HG02852 (cell line): ENCODE measurements around the gene KCNQ1.
"Not testable (repeated sequence)": the region's sequence is repeated elsewhere in the genome, so short reads cannot be mapped to it uniquely, and the experiment has no call there.

Experiments used
- ATAC-seq: cut with Tn5 transposase; IDR thresholded peaks from one replicate; pipeline ENCODE4 v1.9.1; 2021; ENCODE audit warnings: mild to moderate bottlenecking, moderate library complexity; ENCODE audit not compliant: unreplicated experiment

Gene KCNQ1

DNA sequence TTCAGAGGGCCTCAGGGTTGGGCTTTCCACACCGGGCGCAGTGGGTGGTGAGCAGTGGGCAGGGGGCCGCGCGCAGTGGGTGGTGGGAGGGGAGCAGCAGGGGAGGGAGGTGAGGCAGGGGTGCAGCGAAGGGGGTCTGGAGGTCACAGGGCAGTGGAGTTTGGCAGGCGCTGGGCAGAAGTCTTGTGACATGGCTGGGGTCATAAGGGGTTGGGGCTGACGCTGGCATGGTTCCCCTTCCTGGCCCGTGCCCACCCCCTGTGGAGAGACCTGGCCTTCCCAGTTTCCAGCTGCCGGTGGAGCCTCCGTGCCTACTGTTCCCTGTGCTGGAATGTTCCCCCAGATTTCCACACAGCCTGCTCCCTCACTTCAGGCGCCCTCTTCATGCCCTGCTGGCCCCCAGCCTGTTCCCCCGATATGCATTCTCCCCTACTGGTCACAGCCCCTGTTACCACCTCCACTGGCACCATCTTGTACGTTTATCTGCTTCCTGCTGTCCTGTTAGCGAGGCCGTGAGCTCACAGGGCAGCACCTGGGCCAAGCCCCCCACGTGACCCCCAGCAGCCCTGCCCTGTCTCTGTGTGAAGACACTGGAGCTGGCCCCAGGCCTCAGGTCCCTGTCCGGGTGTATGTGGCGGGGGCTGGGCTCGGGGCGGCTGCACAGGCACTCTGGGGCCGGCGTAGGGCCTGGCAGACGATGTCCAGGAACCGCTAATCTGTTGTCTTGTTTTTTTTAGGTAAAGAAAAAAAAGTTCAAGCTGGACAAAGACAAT is 143.4 kb downstream of the KCNQ1 start:
- ATAC-seq: no peak

DNA sequence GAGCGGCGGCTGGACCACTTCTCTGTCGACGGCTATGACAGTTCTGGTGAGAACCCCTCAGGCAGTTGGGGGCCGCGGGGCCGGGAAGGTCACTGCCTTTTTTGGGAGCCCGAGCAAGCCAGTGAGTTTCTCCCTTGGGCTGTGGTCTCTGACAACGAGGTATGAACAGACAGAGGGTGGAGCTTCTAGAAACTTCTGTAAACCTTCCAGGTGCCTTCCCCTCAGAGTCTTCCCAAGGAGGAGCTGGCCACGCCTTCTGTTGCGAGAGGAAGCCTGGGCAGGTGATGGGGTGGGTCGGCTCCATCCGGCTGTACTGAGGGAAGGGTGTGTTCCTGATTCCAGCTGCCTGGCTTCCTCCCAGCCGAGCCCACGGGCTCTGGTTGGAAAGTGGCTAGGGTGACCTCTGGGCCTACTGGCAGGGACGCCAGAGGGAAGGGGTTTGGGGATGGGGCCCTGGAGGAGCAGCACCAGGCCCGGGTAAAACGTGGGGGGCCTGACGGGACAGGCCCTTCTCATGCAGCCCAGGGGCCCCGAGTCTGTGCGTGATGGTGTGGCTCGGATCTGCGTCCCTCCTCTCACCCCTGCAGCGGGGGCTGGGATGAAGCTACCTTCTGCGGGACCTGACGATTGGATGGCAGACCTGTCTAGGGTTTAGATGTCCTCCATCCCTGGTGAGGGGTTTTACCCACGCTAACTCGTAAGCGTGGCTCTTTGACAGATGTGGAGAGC is 144.2 kb downstream of the KCNQ1 start:
- no peak for ATAC-seq

DNA sequence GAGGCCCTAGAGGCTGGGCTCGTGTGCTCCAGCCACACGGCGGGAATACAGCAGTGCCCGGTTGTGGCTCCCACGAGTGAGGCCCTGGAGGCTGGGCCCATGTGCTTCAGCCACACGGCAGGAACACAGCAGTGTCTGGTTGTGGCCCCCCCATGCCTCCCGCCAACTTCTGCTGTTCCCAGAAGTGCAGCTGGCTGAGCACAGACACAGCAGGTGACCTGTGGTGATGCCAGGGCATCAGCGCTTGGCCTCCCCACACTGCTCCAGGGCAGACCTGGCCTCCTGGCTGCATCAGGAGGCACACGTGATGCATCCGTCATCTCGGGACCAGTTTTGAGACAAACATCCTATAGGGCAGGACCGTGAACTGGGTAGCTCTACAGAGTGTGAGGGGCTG is 144.7 kb downstream of the KCNQ1 start:
- no peak for ATAC-seq

DNA sequence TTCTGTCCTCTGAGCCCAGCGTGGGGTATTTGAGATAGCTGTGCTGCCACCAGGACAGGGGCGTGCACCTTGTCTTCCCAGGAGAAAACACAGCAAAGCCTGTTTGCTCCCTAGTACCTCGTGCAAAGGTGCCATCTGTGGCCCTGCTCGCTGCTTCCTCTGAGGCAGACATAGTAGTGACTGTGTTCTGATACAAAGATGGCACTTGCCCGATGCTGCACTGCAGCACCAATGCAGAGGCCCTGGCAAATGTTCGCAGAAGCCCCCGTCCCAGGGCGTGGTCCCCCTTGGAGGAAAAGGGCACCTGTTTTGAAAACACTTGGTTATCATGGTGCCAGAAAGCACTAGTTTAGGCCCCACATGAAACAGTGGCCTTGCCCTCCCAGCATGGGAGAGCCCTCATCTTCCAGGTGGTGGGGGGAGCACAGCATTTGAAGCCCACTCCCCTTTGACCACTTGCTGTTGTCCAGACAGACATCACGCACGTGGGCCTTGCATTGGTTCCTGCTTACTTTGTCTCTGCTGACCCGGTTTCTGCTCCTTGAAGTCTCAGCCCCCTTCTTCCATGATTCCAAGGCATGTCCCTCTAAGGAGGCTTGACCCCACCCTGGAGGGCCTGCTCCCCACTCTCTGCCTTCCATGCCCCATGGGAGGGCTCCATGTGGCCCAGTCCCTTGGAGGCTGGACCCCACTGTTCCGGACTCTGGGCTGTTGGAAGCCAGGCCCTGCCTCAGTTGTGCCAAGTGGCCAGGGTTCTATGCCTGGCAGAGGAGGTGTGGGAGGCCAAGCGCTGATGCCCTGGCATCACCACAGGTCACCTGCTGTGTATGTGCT is 145.5 kb downstream of the KCNQ1 start:
- no peak for ATAC-seq

DNA sequence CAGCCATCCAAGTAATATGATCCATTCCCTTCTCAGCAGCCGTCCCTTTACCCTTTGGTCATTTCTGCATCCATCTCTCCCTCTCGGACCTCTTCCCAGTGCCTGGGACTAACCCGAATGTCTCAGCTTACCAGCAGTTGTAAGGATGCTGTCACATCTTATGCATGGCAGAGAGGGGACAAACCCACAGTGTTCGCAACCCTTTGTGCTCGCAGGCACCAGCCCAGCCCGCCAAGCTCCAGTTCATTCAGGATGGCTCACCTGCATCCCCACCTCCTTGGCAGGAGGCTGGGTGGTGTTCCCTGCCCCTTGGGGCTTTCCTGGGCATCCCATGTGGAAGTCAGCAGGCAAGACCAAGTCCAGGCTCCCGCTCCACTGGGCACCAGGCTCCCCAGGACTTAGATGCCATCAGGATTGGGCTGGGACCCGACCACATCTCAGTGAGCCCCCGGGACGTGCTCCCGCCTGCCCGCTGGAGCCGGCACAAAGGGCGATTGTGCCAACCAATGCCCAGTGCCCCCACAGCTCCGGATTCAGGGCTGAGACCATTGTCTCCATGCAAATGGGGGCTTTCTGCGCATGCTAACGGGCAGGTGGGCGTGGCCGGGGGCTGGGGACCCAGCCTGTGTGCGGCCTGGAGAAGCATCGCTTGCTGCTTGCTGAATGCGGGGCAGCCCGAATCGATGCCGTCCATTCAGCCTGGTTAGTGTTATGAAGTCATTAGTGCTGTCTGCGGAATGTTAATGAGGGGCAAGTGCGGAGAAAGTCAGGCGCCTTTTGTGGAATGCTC is 146.4 kb downstream of the KCNQ1 start:
- no peak for ATAC-seq

DNA sequence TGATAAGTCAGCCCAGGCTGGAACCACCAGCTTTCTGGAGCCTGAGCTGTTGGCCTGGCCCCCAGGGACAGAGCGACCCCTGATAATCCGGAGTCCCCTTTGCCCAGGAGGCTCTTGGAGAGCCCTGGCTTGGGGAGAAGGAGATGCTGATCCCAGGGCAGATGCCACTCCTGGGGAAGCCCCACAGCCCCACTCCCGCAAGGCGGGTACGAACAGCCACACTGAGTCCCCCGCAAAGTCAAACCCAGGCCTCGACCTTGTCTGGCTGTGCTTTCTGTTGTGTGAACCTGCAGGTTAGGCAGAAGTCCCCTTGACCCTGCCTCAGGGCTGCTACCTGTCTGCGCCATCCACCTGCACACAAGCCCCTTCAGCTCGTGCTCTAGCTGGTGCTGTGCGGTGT is 147.0 kb downstream of the KCNQ1 start:
- no peak for ATAC-seq

DNA sequence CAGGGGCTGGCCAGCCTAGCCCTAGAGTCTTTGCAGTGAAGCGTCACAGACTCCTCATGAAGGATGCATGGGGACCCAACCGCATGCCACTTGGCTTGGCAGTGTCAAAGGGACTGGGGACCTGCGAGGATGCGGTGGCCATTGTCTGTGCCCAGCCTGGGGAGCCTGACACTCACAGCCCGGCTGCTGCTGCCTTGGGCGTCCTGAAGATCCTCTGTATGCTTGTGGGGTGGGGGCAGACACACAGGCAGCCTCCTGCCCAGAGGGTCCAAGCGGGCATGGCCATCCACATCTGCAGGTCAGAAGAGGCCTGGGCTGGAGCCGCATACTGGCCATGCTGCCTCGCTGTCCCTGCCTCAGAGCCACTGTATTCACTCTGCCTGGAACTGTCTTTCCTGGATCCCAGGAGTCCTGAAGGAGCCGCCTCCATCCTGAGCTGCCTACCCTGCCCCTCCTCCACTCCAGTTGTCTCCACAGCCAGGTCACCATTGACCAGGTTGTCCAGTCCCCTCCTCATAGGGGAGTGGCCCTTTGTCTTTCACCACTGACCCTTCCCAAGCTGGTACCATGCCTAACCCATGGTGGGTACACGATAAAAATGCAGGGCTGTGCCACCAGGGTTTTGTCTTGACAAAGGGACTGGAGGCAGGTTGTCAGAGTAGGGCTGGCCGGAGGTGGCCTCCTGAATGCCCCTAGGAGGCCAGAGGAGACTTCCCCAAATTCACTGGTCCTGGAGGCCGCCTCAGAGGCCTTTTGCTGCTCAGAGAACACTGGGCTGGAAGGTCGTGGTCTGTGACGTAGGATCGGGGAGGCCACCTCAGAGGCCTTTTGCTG is 148.0 kb downstream of the KCNQ1 start:
- ATAC-seq: no peak

DNA sequence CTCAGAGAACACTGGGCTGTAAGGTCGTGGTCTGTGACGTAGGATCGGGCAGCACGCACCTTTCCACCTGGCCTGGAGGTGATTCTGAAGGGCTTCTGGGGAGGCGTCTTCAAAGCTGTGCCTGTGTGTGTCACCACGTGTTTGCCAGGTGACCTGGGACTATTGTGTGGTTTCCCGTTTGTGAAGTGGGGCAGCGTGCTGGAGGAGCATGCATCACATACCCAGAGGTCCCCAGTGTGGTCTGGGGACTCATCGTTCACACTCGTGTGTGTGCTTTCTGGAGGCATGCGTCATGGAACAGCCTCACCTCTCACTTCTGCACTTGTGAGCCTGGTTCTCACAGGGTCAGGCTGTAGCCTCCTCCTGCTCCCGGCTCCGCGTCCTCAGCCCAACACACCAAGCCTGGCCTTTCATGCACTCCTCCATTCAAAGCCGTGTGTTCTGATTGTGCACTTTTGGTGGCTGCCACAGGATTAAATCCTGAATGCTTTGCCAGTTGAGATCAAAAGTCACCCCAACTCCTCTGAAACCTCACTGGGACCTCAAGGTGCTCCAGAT is 148.7 kb downstream of the KCNQ1 start:
- ATAC-seq: no peak

DNA sequence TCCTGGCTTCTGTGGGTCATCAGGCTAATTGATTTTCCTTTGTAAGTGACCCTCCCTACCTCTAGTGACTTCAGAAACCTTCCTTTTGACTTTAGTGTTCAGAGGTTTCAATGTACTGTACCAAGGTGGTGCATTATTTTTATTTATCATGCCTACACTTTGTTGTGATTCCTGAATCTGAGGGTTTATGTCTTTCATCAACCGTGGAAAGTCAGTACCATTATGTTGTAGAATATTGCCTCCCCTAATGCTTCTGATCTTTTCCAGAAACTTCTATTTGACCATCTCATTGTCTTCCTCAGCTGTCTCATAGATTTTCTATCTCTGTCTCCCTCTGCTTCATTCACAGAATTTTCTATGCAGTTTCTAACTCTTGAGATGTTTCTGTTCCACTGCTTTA is 149.5 kb downstream of the KCNQ1 start:
- no peak for ATAC-seq

DNA sequence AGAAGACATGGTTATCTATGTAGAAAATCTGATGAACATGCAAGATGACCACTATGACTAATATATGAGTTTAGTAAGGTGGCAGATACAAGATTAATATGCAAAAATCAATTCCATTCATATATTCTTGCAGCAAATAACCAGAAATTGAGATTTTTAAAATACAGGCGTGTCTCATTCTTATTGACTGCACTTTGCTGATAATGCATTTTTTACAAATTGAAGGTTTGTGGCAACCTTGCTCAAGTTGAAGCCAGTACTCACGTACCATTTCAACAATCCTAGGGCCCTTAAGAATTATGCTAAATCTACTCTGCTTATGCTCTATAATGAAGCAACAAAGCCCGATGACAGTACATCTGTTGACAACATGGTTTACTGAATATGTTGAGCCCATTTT is 150.4 kb downstream of the KCNQ1 start:
- no peak for ATAC-seq

DNA sequence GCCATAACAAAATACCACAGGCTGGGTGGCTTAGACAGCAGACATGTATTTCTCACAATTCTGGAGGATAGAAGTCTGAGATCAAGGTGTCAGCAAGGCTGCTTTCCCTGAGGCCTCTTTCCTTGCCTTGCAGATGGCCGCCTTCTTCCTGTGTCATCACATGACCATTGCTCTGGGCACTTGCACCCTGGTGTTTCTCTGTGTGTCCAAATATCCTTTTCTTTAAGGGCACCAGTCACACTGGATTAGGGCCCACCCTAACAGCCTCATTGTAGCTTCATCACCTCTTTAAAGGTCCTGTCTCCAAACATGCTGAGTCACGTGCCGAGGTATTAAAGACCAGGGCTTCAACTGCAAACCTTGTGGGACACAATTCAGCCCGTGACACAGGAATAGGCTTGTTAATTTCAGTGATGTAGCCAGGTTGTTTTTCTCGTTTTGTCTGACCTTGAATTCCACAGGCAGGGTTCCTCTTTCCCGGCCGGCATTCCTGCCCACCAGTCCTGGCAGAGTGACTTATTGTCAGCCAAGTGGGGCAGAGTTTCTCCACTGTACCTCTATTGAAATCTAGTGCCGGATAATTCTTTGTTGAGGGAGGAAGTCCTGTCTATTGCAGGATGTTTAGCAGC is 154.9 kb downstream of the KCNQ1 start:
- ATAC-seq: no peak

DNA sequence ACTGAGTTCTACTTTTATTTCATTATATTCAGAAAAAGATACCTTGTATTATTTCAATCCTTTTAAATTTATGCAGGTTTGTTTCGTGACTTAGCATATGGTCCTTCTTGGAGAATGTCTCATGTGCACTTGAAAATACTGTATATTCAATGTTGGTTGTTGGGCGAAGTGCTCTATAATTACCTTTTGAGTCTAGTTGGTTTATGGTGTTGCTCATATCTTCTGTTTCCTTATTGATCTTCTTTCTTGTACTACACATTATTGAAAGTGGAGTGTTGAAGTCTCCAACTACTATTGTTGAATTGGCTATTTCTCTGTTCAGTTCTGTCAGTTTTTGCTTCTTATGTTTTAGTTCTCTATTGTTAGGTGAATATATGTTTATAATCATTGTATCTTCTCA is 164.5 kb downstream of the KCNQ1 start:
- ATAC-seq: no peak

DNA sequence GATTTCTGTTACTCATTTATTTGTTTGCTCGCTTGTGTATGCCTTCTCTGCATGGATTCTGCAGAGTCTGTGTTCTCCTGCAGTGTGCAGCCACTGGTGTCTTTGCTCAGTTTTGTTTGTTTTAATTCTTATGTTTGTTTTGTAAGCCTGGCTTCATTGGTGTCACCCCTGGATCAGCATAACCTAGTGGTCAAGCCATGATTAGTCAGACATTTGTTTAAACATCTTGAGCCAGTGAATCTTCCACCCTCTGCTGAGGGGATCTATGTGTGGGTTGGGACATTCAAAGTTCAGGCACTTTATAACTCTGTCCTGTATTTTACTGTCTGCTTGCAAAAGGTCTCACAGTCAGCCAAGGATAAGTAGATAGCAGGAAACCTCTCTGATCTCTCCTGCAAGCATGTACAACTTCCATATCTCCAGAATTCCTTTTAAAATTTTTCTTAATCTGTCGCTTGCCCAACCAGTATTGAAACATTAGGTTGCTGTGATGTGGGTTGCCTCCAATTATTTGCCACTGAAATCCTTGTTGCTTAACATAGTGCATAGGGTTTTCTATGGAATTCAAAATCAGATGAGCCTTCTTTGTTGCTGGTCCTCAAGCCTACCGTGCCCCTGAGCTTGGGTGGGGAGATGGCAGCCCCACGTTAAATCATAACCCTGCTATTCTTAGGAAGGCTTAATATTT is 168.2 kb downstream of the KCNQ1 start:
- ATAC-seq: no peak

DNA sequence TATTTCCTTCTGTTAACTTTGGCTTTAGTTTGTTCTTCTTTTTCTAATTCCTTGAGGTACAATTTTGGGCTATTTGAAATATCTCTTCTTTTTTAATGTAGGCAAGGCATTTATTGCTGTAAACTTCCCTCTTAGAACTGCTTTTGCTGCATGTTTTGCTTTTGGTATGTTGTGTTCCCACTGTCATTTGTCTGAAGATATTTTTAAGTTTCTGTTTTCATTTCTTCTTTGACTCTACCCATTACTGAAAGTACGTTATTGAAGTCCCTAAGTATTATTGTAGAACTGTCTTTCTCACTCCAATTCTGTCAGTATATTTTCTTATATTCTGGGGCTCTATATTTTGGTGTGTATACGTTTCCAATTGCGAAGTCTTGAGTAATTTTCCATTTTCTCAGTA is 177.1 kb downstream of the KCNQ1 start:
- no peak for ATAC-seq

DNA sequence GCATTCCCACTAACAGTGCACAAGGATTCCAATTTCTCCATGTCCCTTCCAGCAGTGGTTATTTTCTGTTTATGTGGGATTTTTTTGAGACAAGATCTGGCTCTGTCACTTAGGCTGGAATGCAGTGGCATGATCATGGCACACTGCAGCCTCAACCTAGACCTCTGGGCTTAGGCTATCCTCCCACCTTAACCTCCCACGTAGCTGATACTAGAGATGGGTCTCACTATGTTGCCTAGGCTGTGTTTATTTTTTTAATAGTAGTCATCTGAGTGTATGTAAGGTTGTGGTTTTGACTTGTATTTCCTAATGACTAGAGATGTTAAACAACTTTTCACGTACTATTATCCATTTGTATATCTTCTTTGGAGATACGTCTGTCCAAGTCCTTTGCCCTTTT is 180.4 kb downstream of the KCNQ1 start:
- ATAC-seq: no peak

DNA sequence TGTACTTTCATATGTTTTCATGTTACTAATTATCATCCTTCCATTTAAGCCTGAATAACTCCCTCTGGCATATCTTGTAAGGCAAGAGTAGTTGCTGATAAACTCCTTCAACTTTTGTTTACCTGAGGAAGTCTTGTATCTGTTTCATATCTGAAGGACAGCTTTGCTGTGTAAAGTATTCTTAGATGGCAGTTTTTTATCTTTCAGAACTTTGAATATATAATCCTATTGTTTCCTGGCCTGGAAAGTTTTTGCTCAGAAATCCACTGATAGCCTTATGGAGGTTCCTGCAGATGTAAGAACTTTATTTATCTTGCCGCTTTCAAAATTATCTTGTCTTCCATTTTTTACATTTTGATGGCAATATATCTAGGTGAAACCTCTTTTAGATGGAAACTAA is 185.9 kb downstream of the KCNQ1 start:
- ATAC-seq: no peak

DNA sequence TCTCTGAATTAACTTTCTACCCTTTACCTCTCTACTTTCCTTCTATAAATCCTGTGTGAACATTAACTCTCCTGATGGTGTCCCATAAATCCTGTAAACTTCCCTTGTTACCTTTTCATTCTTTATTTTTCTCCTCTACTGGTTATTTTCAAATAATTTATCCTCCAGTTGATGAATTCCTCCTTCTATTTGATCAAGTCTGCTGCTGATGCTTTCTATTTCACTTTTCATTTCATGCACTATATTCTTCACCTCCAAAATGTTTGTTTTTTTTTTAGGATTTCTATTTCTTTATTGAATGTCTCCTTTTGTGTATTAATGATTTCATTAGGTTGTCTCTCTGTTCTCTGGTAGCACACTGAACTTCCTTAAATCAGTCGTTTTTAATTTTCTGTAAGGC is 186.4 kb downstream of the KCNQ1 start:
- no peak for ATAC-seq

DNA sequence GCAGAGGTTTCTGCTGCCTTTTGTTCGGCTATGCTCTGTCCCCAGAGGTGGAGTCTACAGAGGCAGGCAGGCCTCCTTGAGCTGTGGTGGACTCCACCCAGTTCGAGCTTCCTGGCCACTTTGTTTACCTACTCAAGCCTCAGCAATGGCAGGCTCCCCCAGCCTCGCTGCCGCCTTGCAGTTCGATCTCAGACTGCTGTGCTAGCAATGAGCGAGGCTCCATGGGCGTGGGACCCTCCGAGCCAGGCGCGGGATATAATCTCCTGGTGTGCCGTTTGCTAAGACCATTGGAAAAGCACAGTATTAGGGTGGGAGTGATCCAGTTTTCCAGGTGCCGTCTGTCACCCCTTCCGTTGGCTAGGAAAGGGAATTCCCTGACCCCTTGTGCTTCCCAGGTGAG is 195.0 kb downstream of the KCNQ1 start:
- ATAC-seq: not testable (repeated sequence)

DNA sequence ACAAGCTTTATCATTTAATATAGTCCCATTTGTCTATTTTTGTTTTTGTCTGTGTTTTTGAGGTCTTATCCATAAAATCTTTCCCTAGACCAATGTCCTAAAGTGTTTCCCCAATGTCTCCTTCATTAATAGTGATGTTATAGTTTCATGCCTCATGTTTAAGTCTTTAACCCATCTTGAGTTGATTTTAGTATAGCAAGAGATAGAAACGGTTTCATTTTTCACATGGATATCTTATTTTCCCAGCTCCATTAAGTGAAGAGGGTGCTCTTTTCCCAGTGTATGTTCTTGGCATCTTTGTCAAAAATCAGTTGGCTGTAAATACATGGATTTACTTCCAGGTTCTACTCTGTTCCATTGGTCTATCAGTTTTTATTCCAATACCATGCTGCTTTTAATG is 196.8 kb downstream of the KCNQ1 start:
- no peak for ATAC-seq
